Measurements from ENCODE around the gene ERP44. TPM values are rescaled to one million over a fixed set of nuclear protein-coding genes. Genes with fewer than 3 reads are reported as not detected.
"Not testable (repeated sequence)": the region's sequence is repeated elsewhere in the genome, so short reads cannot be mapped to it uniquely, and the experiment has no call there.

The ERP44 gene
- total RNA-seq, 2 donors from 2014 or later = 24.0 to 27.7 TPM

DNA sequence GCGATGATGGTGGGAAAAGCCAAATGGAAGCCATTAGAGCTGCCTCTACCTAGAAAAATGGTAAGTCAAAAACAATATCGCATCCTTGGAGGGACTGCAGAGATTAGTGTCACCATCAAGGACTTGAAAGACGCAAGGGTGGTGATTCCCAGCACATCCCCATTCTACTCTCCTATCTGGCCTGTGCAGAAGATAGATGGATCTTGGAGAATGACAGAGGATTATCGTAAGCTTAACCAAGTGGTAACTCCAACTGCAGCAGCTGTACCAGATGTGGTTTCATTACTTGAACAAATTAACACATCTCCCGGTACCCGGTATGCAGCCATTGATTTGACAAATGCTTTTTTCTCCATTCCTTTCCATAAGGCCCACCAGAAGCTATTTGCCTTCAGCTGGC lies 23.8 kb downstream of the ERP44 start:
- intact Hi-C loops (cut with DNase I, micrococcal nuclease) = no loop called here
- no peak for DNase-seq
- no peak for ATAC-seq

DNA sequence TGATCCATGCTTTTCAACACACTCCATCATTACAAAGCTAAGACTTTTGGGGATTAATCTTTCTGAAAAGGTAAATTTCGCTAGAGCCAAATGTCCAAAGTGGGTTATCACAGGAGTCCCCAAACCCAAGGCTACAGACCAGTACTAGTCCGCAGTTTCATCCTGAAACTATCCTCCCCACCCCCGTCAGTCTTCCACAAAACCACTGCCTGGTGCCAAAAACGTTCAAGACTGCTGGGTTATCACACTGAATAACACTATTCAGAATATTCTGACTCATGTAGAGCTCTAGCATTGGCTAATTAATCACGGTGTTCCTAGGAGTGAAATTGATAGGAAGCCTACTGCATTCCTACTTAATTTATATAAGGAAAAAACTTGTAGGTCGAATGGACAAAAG lies 24.7 kb downstream of the ERP44 start:
- ATAC-seq (no peak), DNase-seq (no peak)
- intact Hi-C loops (cut with DNase I, micrococcal nuclease) = no loop called here

DNA sequence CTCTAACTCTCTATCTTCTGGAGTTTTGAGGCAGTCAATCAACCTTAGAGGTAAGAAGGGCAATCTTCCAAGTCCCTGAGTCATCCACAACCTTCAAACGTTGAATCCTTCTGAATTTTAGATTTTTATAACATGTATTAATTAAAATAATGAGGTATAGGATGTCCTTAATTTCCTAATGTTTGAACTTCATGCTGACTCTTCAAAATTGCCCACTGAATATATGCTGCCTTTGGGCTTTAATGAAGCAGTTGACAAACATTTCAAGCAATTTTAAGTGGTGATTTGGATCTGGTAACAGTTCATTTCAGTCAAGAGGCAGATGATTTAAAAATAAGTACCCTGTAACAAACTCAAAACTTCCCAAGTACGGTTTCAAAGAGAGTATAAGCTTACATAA lies 26.0 kb downstream of the ERP44 start:
- no peak for ATAC-seq
- no peak for DNase-seq
- intact Hi-C loops (cut with DNase I, micrococcal nuclease) = no loop called here

DNA sequence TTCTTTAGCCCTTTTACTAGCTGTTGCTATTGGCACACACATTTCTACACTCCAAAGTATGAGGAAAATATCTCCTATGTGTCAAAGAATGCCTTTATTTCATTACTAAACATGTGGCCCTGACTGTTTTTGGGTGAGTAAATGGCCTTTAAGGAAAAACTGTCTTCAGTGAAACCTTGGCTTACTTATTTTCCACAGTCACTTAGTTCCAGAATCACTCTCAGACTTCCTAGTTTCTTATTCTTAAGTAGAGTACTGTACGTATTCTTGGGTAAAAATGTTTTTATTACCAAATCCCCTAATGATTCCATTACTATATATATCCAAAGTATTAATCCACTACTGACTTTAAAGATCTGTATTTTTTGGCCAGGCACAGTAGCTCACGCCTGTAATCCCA lies 27.5 kb downstream of the ERP44 start:
- ATAC-seq (no peak), DNase-seq (no peak)
- intact Hi-C loops (cut with DNase I, micrococcal nuclease) = no loop called here

DNA sequence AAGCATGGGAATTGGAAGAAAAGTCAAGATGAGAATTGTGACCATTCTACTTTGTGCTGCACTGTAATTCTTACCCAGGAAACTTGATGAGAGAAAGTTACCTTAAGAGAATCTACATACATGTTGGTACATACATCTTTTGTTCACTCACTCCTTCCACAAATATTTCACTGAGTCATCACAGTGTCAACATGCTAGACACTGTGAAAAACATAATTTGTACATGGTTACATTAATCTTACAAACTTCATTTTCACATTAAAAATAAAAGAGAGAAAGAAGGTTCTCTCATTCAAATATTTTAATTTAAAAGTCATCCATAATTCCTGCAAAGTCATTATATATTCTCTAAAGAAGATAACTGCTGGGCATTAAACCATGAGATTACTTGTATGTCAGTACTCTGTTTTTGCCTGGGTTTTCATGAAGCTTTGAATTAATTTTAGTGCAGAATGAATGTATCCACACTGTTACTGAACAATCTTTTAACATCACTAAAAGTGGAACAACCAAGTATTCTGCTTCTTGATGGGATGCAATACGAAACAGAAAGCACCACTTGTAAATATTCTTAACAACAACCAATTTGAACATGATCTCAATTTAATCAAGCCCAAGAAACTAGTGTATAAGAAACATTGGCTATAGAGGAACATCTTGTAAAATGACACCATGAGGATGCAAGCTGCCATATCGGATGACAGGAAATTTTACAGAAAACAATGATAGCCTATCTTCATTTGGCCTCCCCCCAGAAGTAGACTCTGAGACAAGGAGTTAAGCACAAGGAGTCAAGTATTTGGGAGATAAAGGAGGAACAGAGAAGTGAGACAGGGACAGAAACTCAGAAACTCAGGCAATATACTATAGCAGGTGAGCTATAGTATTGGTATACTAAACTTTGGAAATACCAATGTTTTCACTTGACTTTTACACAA lies 28.4 kb downstream of the ERP44 start:
- ATAC-seq (no peak), DNase-seq (no peak)
- intact Hi-C loops (cut with DNase I, micrococcal nuclease) = no loop called here

DNA sequence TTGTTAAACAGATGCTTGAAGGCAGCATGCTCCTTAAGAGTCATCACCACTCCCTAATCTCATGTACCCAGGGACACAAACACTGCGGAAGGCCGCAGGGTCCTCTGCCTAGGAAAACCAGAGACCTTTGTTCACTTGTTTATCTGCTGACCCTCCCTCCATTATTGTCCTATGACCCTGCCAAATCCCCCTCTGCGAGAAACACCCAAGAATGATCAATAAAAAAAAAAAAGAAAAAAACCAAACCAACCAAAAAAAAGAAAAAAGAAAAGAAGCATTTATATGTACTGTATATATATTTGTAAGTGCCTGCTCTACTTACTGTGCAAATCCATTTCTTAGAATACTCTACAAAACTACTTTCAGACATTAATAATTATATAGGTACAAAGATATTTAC lies 29.7 kb downstream of the ERP44 start:
- ATAC-seq; intact Hi-C loops (cut with DNase I, micrococcal nuclease); DNase-seq: not testable (repeated sequence)

DNA sequence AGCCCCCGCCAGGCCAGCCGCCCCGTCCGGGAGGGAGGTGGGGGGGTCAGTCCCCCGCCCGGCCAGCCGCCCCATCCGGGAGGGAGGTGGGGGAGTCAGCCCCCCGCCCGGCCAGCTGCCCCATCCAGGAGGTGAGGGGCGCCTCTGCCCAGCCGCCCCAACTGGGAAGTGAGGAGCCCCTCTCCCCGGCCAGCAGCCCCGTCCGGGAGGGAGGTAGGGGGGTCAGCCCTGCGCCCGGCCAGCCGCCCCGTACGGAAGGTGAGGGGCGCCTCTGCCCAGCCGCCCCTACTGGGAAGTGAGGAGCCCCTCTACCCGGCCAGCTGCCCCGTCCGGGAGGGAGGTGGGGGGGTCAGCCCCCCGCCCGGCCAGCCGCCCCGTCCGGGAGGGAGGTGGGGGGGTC lies 30.8 kb downstream of the ERP44 start:
- DNase-seq; ATAC-seq; intact Hi-C loops (cut with DNase I, micrococcal nuclease): not testable (repeated sequence)

DNA sequence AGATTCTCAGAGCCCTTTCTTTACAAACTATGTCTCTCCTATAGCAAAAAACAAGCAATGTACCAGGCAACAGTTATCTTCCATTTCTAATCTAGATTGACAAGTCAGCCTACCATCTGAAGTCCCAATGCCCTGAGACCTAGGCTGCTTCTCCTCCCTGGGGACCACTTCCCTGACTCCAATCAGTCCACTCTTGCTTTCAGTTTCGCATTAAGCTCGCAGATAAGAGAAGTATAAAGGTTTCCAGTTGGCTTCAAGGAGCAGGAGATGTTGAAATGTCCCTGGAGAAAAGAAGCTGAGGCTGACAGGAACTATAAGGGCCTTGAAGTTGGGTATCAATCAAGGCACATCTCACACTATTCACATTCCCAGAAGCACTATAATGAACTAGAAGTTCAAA lies 32.3 kb downstream of the ERP44 start:
- DNase-seq (no peak), ATAC-seq (no peak)
- intact Hi-C loops (cut with DNase I, micrococcal nuclease) = no loop called here

DNA sequence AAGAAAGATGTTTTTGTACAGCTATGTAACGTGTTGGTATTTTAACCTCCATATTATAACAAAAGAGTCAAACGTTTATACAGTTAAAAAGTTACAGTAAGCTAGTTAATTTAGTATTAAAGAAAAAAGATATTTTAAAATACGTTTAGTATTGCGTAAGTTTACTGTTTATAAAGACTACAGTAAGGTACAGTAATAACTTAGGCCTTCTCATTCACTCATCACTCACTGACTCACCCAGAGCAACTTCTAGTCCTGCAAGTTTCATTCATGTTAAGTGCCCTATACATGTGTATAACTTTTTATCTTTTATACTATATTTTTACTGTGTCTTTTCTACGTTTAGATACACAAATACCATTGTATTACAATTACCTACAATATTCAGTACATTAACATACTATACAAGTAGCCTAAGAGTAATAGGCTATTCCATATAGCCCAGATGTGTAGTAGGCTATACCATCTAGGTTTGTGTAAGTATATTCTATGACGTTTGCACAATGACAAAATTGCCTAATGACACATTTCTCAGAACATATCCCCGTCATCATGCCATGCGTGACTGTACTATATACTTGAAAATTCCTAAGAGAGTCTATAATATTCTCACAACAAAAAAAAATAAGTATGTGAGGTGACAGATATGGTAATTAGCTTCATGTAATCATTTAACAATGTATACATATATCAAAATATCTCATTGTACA lies 33.8 kb downstream of the ERP44 start:
- DNase-seq (no peak), ATAC-seq (no peak)
- intact Hi-C loops (cut with DNase I, micrococcal nuclease) = no loop called here

DNA sequence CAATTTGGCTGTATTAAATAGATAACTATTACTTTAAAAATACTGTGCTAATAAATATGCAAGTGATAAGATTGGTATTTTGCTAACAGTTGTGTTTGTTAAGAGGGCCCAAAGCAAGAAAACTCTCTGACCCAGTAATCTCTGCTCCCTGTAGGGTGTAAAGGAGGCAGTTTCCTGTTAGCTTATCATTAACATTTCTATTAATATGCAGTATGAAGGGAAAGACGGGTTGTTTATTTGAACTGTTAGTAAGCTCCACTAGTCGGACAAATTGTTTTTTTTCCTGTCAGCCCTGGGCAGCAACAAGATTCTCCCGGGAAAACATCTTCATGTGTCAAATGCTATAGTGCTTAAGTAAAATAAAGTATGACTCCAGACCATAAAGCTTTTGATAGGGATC lies 35.6 kb downstream of the ERP44 start:
- ATAC-seq (no peak), DNase-seq (no peak)
- intact Hi-C loops (cut with DNase I, micrococcal nuclease) = no loop called here

DNA sequence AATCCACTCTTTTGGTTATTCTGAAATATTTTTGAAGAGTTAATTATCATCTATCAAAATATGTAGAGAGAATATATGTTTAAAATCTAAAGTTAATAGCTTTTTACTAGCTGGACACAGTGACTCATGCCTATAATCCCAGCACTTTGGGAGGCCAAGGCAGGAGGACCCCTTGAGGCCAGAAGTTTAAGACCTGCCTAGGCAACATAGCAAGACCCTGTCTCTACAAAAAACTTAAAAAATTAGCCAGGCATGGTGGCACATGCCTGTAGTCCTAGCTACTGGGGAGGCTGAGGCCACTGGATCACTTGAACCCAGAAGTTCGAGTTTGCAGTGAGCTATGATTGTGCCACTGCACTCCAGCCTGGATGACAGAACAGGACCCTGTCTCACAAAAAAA lies 36.1 kb downstream of the ERP44 start:
- DNase-seq; ATAC-seq; intact Hi-C loops (cut with DNase I, micrococcal nuclease): not testable (repeated sequence)

DNA sequence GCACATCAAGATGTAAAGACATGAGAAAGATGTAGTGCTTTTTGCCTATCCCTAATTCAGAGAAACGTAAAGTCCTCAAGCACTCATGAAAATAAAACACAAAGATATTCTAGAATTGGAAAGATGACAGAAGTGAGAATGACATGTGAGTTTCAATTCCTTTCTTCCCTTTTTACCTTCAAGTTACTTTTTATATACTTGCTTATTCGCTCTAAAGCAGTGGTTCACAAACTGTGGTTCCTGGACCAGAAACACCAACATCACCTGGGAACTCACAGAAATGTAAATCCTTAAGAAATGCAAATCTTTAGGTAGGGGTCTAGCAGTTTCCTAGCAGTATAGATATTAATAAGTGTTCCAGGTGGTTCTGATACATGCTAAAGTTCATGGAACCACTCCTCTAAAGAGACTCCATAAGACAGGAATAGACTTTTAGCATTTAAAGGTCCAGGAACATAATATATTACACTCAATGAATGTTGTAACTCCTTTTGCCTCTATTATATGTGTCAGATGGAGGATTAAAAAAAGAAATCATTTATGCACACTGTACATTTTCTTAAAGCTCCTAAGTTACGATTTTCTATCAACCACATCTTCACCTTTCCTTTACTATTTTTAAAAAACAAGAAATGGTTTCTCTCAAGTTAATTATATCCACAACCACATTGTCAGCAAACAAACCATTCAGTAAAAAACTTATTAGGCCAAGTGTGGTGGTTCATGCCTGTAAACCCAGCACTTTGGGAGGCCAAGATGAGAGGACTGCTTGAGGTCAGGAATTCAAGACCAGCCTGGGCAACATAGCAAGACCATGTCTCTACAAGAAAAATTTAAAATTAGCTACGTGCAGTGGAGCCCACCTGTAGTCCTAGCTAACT lies 39.9 kb downstream of the ERP44 start:
- DNase-seq (no peak), ATAC-seq (no peak)
- intact Hi-C loops (cut with DNase I, micrococcal nuclease) = no loop called here

DNA sequence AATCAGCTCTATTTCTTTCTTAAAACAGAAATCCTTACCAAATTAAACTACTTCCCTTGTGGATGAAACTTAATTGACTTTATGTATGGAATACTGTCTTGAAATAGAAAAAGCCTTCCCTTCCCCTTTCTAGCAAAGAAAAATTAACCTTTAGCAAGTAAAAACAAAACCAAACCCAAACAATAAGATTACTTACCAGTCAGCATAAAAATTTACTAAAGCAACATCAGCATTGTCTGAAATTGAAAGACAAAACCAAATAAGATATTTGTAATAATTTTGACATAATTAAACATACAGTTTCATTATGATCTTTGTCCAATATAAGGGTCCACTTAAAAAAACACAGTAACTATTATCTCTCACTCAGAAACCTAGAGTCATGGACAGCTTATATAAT lies 41.2 kb downstream of the ERP44 start:
- ATAC-seq (no peak), DNase-seq (no peak)
- intact Hi-C loops (cut with DNase I, micrococcal nuclease) = no loop called here

DNA sequence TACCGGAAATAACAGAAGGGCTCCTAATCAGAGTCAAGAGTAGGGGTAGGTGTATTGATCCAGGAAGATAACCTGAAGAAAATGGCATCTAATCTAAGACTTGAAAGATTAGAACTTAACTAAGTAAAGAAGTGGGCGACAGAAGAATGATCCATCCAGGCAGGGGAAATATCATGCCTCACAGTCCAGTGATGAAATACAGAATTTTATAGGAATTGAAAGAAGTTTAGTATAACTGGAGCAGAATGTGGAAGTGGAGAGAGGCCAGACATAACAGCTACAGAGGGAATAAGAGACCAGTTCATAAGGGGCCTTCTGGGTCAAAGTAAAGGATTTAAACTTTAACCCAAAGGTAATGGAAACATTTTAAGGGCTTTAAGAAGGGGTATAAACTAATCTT lies 42.2 kb downstream of the ERP44 start:
- intact Hi-C loops (cut with DNase I, micrococcal nuclease) = no loop called here
- no peak for ATAC-seq
- no peak for DNase-seq

DNA sequence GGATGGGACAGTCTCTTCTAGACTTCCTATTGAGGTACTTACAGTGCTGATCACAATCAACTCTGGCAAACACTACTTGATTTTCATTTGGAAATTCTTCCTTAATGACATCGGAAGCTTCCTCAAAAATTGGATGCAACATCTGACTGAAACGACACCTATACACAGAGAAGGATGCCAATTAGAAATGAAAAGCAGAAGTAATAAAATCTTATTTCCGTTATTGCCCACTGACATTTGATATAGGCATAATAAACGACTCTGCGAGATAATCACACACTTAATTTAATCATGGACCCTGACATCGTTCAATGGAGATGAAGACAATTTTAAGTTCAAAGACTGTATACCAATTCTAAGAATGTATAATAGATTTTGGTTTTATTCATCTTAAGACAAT lies 46.4 kb downstream of the ERP44 start:
- intact Hi-C loops (cut with DNase I, micrococcal nuclease) = no loop called here
- no peak for ATAC-seq
- DNase-seq = no peak

DNA sequence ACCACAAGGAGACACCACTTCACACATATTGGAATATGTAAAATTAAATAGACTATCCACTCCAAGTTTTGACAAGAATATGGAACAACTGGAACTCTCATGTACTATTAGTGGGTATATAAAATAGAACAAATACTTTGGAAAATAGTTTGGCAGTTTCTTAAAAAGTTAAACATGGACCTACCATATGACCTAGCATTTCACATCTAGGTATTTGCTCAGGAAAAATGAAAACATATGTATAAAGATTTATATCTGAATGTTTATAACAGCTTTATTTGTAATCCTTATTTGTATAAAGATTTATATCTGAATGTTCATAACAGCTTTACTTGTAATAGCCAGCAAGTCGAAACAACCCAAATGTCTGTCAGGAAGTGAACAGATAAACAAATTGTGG lies 49.2 kb downstream of the ERP44 start:
- intact Hi-C loops (cut with DNase I, micrococcal nuclease) = no loop called here
- DNase-seq (no peak), ATAC-seq (no peak)

DNA sequence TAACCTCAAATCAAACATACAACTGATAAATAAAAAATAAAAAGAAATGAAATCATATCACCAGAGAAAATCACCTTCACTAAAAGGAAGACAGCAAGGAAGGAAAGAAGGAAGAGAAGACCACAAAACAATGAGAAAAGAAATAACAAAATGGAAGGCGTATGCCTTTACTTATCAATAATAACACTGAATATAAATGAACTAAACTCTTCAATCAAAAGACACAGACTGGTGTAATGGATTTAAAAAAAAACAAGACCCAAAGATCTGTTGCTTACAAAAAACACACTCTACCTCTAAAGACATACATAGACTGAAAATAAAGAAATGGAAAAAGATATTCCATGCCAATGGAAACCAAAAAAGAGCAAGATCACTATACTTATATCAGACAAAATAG lies 60.3 kb downstream of the ERP44 start:
- ATAC-seq (no peak), DNase-seq (no peak)
- intact Hi-C loops (cut with DNase I, micrococcal nuclease) = loop anchor here in 1 of 2 donors (10.0 kb wide), 1 partner anchor 46 kb away; no protein-coding TSS in a partner anchor

DNA sequence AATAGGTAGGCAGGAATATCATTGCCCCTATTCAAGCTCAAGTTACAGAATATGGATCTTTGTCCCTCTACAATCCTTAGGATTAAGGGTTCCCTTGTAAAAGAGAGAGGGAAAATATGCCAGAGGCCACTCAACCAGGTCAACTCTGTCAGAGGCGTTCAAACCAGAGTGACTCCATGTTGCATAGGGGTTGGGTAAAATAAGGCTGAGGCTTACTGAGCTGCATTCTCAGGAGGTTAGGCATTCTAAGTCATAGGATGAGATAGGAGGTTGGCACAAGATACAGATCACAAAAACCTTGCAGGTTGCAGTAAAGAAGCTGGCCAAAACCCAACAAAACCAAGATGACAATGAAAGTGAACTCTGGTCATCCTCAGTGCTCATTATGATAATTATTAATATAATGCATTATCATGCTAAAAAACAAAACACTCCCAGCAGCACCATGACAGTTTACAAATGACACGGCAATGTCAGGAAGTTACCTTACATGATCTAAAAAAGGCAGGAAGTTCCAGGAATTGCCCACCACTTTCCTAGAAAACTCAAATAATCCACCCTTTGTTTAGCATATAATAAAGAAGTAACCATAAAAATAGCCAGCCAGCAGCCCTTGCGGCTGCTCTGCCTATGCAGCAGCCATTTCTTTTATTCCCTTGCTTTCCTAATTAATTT lies 64.8 kb downstream of the ERP44 start:
- ATAC-seq = no peak
- intact Hi-C loops (cut with DNase I, micrococcal nuclease) = loop anchor here in 1 of 2 donors (10.0 kb wide), 1 partner anchor 51 kb away; no protein-coding TSS in a partner anchor

DNA sequence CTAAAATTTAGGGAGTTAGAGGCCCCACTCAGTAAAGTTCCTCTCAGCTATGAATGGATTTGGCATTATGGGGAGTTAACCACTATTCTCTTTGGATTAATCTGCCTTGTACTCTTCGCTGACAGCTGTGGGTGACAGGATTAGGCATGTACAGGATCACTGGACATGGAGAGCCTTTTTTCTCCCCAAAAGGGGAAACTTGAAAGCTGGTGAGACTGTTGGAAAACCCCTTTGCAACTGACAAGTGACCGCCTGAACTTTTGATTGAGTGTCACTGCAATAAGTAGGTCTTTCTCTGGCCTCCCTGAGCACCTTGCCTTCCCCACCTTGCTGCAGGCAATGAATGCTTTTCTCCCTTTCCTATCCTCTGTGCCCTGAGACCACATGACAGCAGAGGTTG lies 68.3 kb downstream of the ERP44 start:
- ATAC-seq = no peak
- intact Hi-C loops (cut with DNase I, micrococcal nuclease) = loop anchor here in 1 of 2 donors (10.0 kb wide), 1 partner anchor 54 kb away; no protein-coding TSS in a partner anchor
- DNase-seq = no peak

More for the DNA sequence above, 64.8 kb downstream of the ERP44 start:
- no peak for DNase-seq

Measured in left colon (tissue), 2 donors.